OCI-LY1 (cell line): ENCODE results near the gene CLDN4.

Experiments used
- H2AFZ ChIP-seq: fragments of 200-600 bp; sonication (generic), shearing (Covaris generic); 2 replicates; pipeline ENCODE4 v1.6.0; 2014; ENCODE audit warnings: antibody characterized with exemption, mild to moderate bottlenecking, low read length
- H3F3A ChIP-seq: fragments of 200-600 bp; sonication (generic), shearing (Covaris generic); 2 replicates; pipeline ENCODE4 v1.6.0; 2014; ENCODE audit warnings: mild to moderate bottlenecking, antibody characterized with exemption, low read length, moderate library complexity; ENCODE audit not compliant: insufficient read depth
- H3K27ac ChIP-seq: fragments of 200-600 bp; sonication (generic); 2 replicates; pipeline ENCODE4 v1.5.1; 2014; ENCODE audit warnings: low read length, mixed run types, mild to moderate bottlenecking, low read depth; ENCODE audit not compliant: poor library complexity, severe bottlenecking
- H3K27me3 ChIP-seq: fragments of 200-600 bp; sonication (generic); 2 replicates; pipeline ENCODE4 v1.6.0; 2014; ENCODE audit warnings: antibody characterized with exemption, mild to moderate bottlenecking, low read length, moderate library complexity; ENCODE audit not compliant: insufficient read depth
- H3K36me3 ChIP-seq: fragments of 200-600 bp; sonication (generic); 2 replicates; pipeline ENCODE4 v1.6.1; 2014; ENCODE audit warnings: mild to moderate bottlenecking, antibody characterized with exemption, low read length, moderate library complexity, mixed read lengths; ENCODE audit not compliant: insufficient read depth
- H3K4me1 ChIP-seq: fragments of 200-600 bp; sonication (generic); 2 replicates; pipeline ENCODE4 v1.5.1; 2014; ENCODE audit warnings: mild to moderate bottlenecking, low read length, moderate library complexity; ENCODE audit not compliant: insufficient read depth, severe bottlenecking
- H3K4me2 ChIP-seq: fragments of 200-600 bp; sonication (generic), shearing (Covaris generic); 2 replicates; pipeline ENCODE4 v1.6.1; 2014; ENCODE audit warnings: low read length
- H3K4me3 ChIP-seq: fragments of 200-600 bp; sonication (generic); 2 replicates; pipeline ENCODE4 v1.5.1; 2014; ENCODE audit warnings: low read length, low read depth, mild to moderate bottlenecking, mixed read lengths; ENCODE audit not compliant: poor library complexity, severe bottlenecking
- H3K79me2 ChIP-seq: fragments of 200-600 bp; shearing (Covaris generic); 2 replicates; pipeline ENCODE4 v1.6.1; 2016; ENCODE audit warnings: mixed run types, low read length, mixed read lengths; ENCODE audit not compliant: insufficient read depth
- H3K9ac ChIP-seq: fragments of 200-600 bp; sonication (generic), shearing (Covaris generic); 2 replicates; pipeline ENCODE4 v1.6.1; 2014; ENCODE audit warnings: mild to moderate bottlenecking, low read length, mixed read lengths
- H3K9me2 ChIP-seq: fragments of 200-600 bp; sonication (generic), shearing (Covaris generic); 2 replicates; pipeline ENCODE4 v1.6.1; 2014; ENCODE audit warnings: low read depth, mild to moderate bottlenecking, low read length, mixed read lengths
- H3K9me3 ChIP-seq: fragments of 200-600 bp; shearing (Covaris generic); 2 replicates; pipeline ENCODE4 v1.6.1; 2014; ENCODE audit warnings: low read length, mixed read lengths
- H4K20me1 ChIP-seq: fragments of 200-600 bp; sonication (generic), shearing (Covaris generic); 2 replicates; pipeline ENCODE4 v1.6.0; 2016; ENCODE audit warnings: mild to moderate bottlenecking, low read length; ENCODE audit not compliant: insufficient read depth
- CTCF ChIP-seq: fragments of 200-600 bp; sonication (generic), shearing (Covaris generic); IDR thresholded peaks from 2 replicates; pipeline ENCODE4 v1.5.1; 2017; ENCODE audit warnings: mild to moderate bottlenecking, antibody characterized with exemption, low read length, moderate library complexity, mixed read lengths
- EZH2 ChIP-seq: fragments of 200-600 bp; sonication (generic), shearing (Covaris generic); IDR thresholded peaks from 2 replicates; pipeline ENCODE4 v1.8.0; 2017; ENCODE audit warnings: borderline replicate concordance, mixed run types, mild to moderate bottlenecking, antibody characterized with exemption, low read length, moderate library complexity, mixed read lengths

CLDN4 gene

GRCh38 chr7:73829505-73829904, 1.3 kb upstream of the CLDN4 start:
- Histone ChIP-seq H3K79me2 (no peaks in the 10 kb centered on the region), H3K4me1 (no peaks in the 10 kb centered on the region), H3K9me2 (no peaks in the 10 kb centered on the region), H3K9ac (no peak overlapping the region), H3K27ac (no peak overlapping the region), H3K36me3 (no peaks in the 10 kb centered on the region), H3K9me3 (no peaks in the 10 kb centered on the region), H3K27me3 (no peaks in the 10 kb centered on the region; the same call in 1 of the 2 replicates), H3F3A (no peaks in the 10 kb centered on the region), H3K4me2 (no peak overlapping the region), H3K4me3 (no peak overlapping the region), H4K20me1 (no peaks in the 10 kb centered on the region), H2AFZ (no peak overlapping the region)
- TF ChIP-seq EZH2 (no peak), CTCF (no peak)

DNA sequence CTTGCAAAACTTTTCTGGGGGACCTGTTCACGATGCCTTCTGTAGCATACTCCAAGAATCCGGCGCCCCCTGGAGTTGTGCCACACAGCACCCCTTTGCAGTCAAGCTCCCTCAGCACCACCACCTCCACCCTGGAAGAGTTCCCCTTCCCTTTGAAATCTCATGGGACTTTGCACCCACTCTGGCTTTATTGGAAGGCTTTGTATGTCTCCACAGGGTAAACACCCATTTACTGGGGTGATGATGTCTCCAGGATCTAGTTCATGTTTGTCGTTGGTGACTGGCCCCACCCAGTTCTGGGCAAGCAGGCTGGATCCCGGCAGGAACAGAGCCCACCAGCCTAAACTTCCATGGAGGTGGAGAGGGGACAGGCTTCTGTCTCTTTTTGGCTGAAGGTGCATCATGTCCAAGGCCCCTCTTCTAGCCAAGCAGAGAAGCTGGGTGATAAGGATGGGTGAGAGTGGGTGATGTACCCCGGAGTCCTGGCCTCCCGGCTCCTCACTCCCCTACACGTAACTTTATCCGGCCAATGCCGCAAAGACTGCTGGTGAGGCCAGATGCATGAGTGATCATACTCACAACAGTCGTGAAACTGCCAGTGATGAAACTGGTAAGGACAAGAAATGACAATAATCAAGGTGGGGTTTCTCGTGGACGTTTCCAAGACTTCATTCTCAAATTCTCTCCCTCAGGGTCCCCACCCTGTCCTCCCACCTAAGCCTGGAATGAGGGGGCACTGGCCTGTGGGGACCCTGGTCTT, 695 bp upstream of the CLDN4 start:
- H3F3A ChIP-seq = no peaks in the 10 kb centered on the region
- no peaks in the 10 kb centered on the region for H3K36me3 ChIP-seq
- TF ChIP-seq EZH2 = no peak
- no peaks in the 10 kb centered on the region for H3K9me3 ChIP-seq
- H3K4me2 ChIP-seq = no peak overlapping the region
- no peak overlapping the region for H3K27ac ChIP-seq
- H3K4me1 ChIP-seq = no peaks in the 10 kb centered on the region
- no peak overlapping the region for H2AFZ ChIP-seq
- H3K27me3 ChIP-seq = no peaks in the 10 kb centered on the region; the same call in 1 of the 2 replicates
- H4K20me1 ChIP-seq = no peaks in the 10 kb centered on the region
- no peak overlapping the region for H3K4me3 ChIP-seq
- no peaks in the 10 kb centered on the region for H3K79me2 ChIP-seq
- H3K9ac ChIP-seq = no peak overlapping the region
- no peaks in the 10 kb centered on the region for H3K9me2 ChIP-seq

- H3F3A ChIP-seq = no peaks in the 10 kb centered on the region
- H3K9me2 ChIP-seq = no peaks in the 10 kb centered on the region
- H3K36me3 ChIP-seq = no peaks in the 10 kb centered on the region
- H3K9ac ChIP-seq = no peak overlapping the region
- no peaks in the 10 kb centered on the region for H3K4me1 ChIP-seq
- H3K4me2 ChIP-seq = no peak overlapping the region
- H3K79me2 ChIP-seq = no peaks in the 10 kb centered on the region
- H3K4me3 ChIP-seq = no peak overlapping the region
- H3K9me3 ChIP-seq = no peaks in the 10 kb centered on the region
- H3K27ac ChIP-seq = no peak overlapping the region
- H2AFZ ChIP-seq = no peak overlapping the region
- no peak for TF ChIP-seq EZH2
- TF ChIP-seq CTCF = no peak
- no peaks in the 10 kb centered on the region for H4K20me1 ChIP-seq
- no peaks in the 10 kb centered on the region; the same call in 1 of the 2 replicates for H3K27me3 ChIP-seq
These were observed 713 bp downstream of the CLDN4 start for GRCh38 chr7:73831584-73831833.
